Chondrocyte (in vitro differentiated cells): ENCODE results near the gene CFAP90. TPM values are rescaled to one million over a fixed set of nuclear protein-coding genes. Genes with fewer than 3 reads are reported as not detected.

Experiments used
- DNase-seq: peaks from one replicate; pipeline ENCODE4 v3.0.0; 2021; ENCODE audit warnings: mixed read lengths, low spot score
- H3K27ac Mint-ChIP-seq: one replicate; pipeline ENCODE4 v1.8.0; 2021; ENCODE audit warnings: mild to moderate bottlenecking, moderate library complexity, mixed read lengths; ENCODE audit not compliant: unreplicated experiment
- H3K27me3 Mint-ChIP-seq: 2 replicates; pipeline ENCODE4 v1.8.0; 2021; ENCODE audit warnings: low read depth, mixed read lengths
- H3K36me3 Mint-ChIP-seq: 2 replicates; pipeline ENCODE4 v1.8.0; 2021; ENCODE audit warnings: low read depth, mixed read lengths
- H3K4me1 Mint-ChIP-seq: 2 replicates; pipeline ENCODE4 v1.8.0; 2021; ENCODE audit warnings: low read depth, mild to moderate bottlenecking, mixed read lengths
- H3K4me3 Mint-ChIP-seq: one replicate; pipeline ENCODE4 v1.8.0; 2021; ENCODE audit warnings: mild to moderate bottlenecking, moderate library complexity, mixed read lengths; ENCODE audit not compliant: unreplicated experiment
- H3K9me3 Mint-ChIP-seq: 2 replicates; pipeline ENCODE4 v1.8.0; 2021; ENCODE audit warnings: low read depth, mixed read lengths
- total RNA-seq: library from RNA; stranded (reverse); gene quantifications from 3 replicates; pipeline ENCODE4 v1.2.1, GENCODE V29; 2021
- TF ChIP-seq, protein P1 (sequence below): fragments of 200-600 bp; sonication (generic); IDR thresholded peaks from 2 replicates; pipeline ENCODE4 v1.5.0; 2021; ENCODE audit warnings: antibody characterized with exemption, mild to moderate bottlenecking, moderate library complexity

CFAP90 gene
- total RNA-seq, 1 donor from 2014 or later: 0.27 TPM

DNA sequence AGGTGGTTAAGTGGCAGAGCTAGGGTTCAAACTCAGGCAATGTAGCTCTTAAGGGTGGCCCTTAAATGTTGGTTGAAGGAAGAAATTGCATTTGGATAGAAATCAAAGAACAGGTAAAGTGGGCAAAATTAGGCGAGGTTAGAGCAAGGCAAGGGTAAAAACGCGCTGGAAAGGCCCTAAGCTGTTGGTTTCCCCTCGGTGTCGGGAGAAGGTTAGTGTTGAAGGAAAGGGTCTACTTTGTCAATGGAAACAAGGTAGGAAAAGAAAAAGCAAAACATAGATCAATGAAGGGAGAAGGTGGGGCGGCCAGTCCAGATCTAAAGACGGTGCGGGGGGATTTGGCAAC, 17.5 kb upstream of the CFAP90 start:
- peak overlapping the region; percentile 62 for H3K27ac Mint-ChIP-seq
- H3K9me3 Mint-ChIP-seq: no peaks in the 10 kb centered on the region
- TF ChIP-seq, protein P1, sequence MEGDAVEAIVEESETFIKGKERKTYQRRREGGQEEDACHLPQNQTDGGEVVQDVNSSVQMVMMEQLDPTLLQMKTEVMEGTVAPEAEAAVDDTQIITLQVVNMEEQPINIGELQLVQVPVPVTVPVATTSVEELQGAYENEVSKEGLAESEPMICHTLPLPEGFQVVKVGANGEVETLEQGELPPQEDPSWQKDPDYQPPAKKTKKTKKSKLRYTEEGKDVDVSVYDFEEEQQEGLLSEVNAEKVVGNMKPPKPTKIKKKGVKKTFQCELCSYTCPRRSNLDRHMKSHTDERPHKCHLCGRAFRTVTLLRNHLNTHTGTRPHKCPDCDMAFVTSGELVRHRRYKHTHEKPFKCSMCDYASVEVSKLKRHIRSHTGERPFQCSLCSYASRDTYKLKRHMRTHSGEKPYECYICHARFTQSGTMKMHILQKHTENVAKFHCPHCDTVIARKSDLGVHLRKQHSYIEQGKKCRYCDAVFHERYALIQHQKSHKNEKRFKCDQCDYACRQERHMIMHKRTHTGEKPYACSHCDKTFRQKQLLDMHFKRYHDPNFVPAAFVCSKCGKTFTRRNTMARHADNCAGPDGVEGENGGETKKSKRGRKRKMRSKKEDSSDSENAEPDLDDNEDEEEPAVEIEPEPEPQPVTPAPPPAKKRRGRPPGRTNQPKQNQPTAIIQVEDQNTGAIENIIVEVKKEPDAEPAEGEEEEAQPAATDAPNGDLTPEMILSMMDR: no peak
- DNase-seq: no peak
- no peaks in the 10 kb centered on the region for H3K27me3 Mint-ChIP-seq
- peaks cover 41% of the 10 kb centered on the region for H3K4me1 Mint-ChIP-seq
- peak overlapping the region; percentile 83 for H3K4me3 Mint-ChIP-seq
- no peaks in the 10 kb centered on the region for H3K36me3 Mint-ChIP-seq

- Mint-ChIP-seq H3K9me3 (no peaks in the 10 kb centered on the region), H3K4me1 (peaks cover 36% of the 10 kb centered on the region), H3K27me3 (no peaks in the 10 kb centered on the region), H3K36me3 (no peaks in the 10 kb centered on the region), H3K27ac (no peak overlapping the region), H3K4me3 (no peak overlapping the region)
- DNase-seq: no peak
- TF ChIP-seq, protein P1: no peak
Observed at GRCh38 chr5:7867260-7867659, 16.3 kb upstream of the CFAP90 start.

DNA sequence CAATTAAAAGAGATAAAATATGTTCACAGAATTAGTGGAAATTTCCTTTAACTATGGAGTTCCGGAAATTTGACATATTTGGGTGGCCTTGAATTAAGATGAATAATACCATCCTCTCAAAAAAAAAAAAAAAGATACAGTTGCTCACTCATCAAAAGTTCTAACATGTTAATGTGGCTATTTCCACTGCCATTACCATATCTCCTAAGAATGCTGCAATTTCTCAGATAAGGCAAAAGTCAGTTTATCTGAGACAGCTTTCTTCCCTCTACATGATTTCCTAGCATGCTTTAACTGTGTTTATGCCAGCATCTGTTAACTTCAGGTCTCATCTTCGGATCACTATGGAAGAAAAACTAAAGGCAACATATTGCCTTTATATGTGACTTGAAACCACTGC, 15.3 kb upstream of the CFAP90 start:
- Mint-ChIP-seq H3K4me3 (no peak overlapping the region), H3K27me3 (no peaks in the 10 kb centered on the region)

GRCh38 chr5:7857926-7858632, 7.1 kb upstream of the CFAP90 start:
- H3K27me3 Mint-ChIP-seq: no peaks in the 10 kb centered on the region
- DNase-seq: no peak
- H3K27ac Mint-ChIP-seq: no peak overlapping the region
- H3K4me3 Mint-ChIP-seq: no peak overlapping the region
- H3K9me3 Mint-ChIP-seq: no peaks in the 10 kb centered on the region
- TF ChIP-seq, protein P1: no peak
- peaks cover 12% of the 10 kb centered on the region for H3K36me3 Mint-ChIP-seq
- H3K4me1 Mint-ChIP-seq: peaks cover 4% of the 10 kb centered on the region

More for the DNA sequence above, 15.3 kb upstream of the CFAP90 start:
- H3K27ac Mint-ChIP-seq: no peak overlapping the region
- peaks cover 32% of the 10 kb centered on the region for H3K4me1 Mint-ChIP-seq
- H3K36me3 Mint-ChIP-seq: peaks cover 6% of the 10 kb centered on the region
- no peaks in the 10 kb centered on the region for H3K9me3 Mint-ChIP-seq
- TF ChIP-seq, protein P1: no peak
- DNase-seq: no peak

DNA sequence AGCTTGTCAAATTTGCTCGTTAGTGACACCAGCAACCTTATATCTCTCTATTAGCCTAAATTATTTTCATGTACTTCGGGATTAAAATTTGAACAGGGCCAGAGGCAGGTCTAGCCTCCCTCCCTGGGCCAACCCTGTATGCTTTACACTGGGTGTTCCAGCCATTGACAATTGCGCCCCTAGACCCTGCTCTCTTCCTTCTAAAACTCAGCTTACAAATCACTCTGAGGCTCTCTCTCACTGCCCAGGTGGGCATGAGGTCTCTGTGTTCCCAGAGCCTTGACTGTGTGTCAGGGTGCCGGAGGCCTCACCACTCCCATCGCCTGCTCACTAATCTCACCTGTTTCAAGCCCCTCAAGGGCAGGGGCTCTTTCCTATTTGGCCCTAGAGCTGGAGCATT, 6.4 kb upstream of the CFAP90 start:
- no peak for DNase-seq
- H3K4me1 Mint-ChIP-seq: peaks cover 7% of the 10 kb centered on the region
- no peaks in the 10 kb centered on the region for H3K9me3 Mint-ChIP-seq
- no peaks in the 10 kb centered on the region for H3K27me3 Mint-ChIP-seq
- peaks cover 12% of the 10 kb centered on the region for H3K36me3 Mint-ChIP-seq
- no peak overlapping the region for H3K27ac Mint-ChIP-seq
- TF ChIP-seq, protein P1: no peak
- no peak overlapping the region for H3K4me3 Mint-ChIP-seq
